SJSA1 (cell line): ENCODE results near the gene SIVA1. TPM values are rescaled to one million over a fixed set of nuclear protein-coding genes. Genes with fewer than 3 reads are reported as not detected.

Experiments
- DNase-seq, 2 experiments: peaks; one replicate each; pipeline ENCODE4 v3.0.0-alpha.2; 2015 to 2020; ENCODE audit warnings: low spot score in 2 of 2, low read depth in 1 of 2
- H3K27ac ChIP-seq: fragments of 250-450 bp; sonication (Bioruptor Pico); 2 replicates; pipeline ENCODE4 v1.5.1; 2020; ENCODE audit warnings: mild to moderate bottlenecking, moderate library complexity
- H3K27me3 ChIP-seq: fragments of 250-450 bp; sonication (Bioruptor Pico); replicated peaks from 2 replicates; pipeline ENCODE4 v1.5.1; 2020; ENCODE audit warnings: mild to moderate bottlenecking, moderate library complexity
- H3K36me3 ChIP-seq: fragments of 250-450 bp; sonication (Bioruptor Pico); 2 replicates; pipeline ENCODE4 v1.5.1; 2020; ENCODE audit warnings: mild to moderate bottlenecking
- H3K4me1 ChIP-seq: fragments of 250-450 bp; sonication (Bioruptor Pico); replicated peaks from 2 replicates; pipeline ENCODE4 v1.6.1; 2021; ENCODE audit warnings: mild to moderate bottlenecking
- H3K4me3 ChIP-seq: fragments of 250-450 bp; sonication (Bioruptor Pico); 2 replicates; pipeline ENCODE4 v1.5.1; 2020; ENCODE audit warnings: mild to moderate bottlenecking
- H3K9me3 ChIP-seq: fragments of 250-450 bp; sonication (Bioruptor Pico); replicated peaks from 2 replicates; pipeline ENCODE4 v1.5.1; 2020; ENCODE audit warnings: mild to moderate bottlenecking
- total RNA-seq: library from RNA; depleted of rRNA; stranded (reverse); fragments of >200 nt; shearing (Covaris generic); gene quantifications from 2 replicates; pipeline ENCODE4 v1.2.3, GENCODE V29; 2014

SIVA1 gene
- total RNA-seq, 1 experiment from 2014 or later, result 444 TPM

GRCh38 chr14:104714681-104715080, 38.3 kb upstream of the SIVA1 start:
- H3K36me3 ChIP-seq, result peaks cover 80% of the 10 kb centered on the region
- no peaks in the 10 kb centered on the region for H3K27me3 ChIP-seq
- H3K4me1 ChIP-seq, result no peaks in the 10 kb centered on the region
- no peak overlapping the region for H3K4me3 ChIP-seq
- no peak for DNase-seq
- H3K9me3 ChIP-seq, result no peaks in the 10 kb centered on the region
- H3K27ac ChIP-seq, result no peak overlapping the region

GRCh38 chr14:104715416-104715815, 37.5 kb upstream of the SIVA1 start:
- H3K9me3 ChIP-seq, result no peaks in the 10 kb centered on the region
- H3K27me3 ChIP-seq, result no peaks in the 10 kb centered on the region
- H3K36me3 ChIP-seq, result peaks cover 73% of the 10 kb centered on the region
- no peaks in the 10 kb centered on the region for H3K4me1 ChIP-seq
- no peak overlapping the region for H3K4me3 ChIP-seq
- H3K27ac ChIP-seq, result no peak overlapping the region
- DNase-seq, result no peak

- Histone ChIP-seq H3K4me1 (no peaks in the 10 kb centered on the region), H3K27ac (no peak overlapping the region), H3K4me3 (no peak overlapping the region), H3K36me3 (peaks cover 68% of the 10 kb centered on the region), H3K27me3 (no peaks in the 10 kb centered on the region), H3K9me3 (no peaks in the 10 kb centered on the region)
- no peak for DNase-seq
Measured at GRCh38 chr14:104715871-104716270, 37.1 kb upstream of the SIVA1 start.

- Histone ChIP-seq H3K36me3 (peaks cover 61% of the 10 kb centered on the region), H3K9me3 (no peaks in the 10 kb centered on the region), H3K27ac (no peak overlapping the region), H3K4me1 (no peaks in the 10 kb centered on the region), H3K4me3 (no peak overlapping the region), H3K27me3 (no peaks in the 10 kb centered on the region)
- no peak for DNase-seq
Measured at GRCh38 chr14:104717137-104717536, 35.8 kb upstream of the SIVA1 start.

- H3K4me1 ChIP-seq, result no peaks in the 10 kb centered on the region
- DNase-seq, result no peak
- H3K27ac ChIP-seq, result no peak overlapping the region
- peaks cover 56% of the 10 kb centered on the region for H3K36me3 ChIP-seq
- no peak overlapping the region for H3K4me3 ChIP-seq
- H3K27me3 ChIP-seq, result no peaks in the 10 kb centered on the region
- no peaks in the 10 kb centered on the region for H3K9me3 ChIP-seq
Measured at GRCh38 chr14:104717646-104718045, 35.3 kb upstream of the SIVA1 start.

- H3K4me3 ChIP-seq, result no peak overlapping the region
- no peak overlapping the region for H3K27ac ChIP-seq
- H3K36me3 ChIP-seq, result peaks cover 51% of the 10 kb centered on the region
- DNase-seq, result no peak
- H3K4me1 ChIP-seq, result no peaks in the 10 kb centered on the region
- no peaks in the 10 kb centered on the region for H3K27me3 ChIP-seq
- no peaks in the 10 kb centered on the region for H3K9me3 ChIP-seq
Measured at GRCh38 chr14:104718147-104718546, 34.8 kb upstream of the SIVA1 start.

GRCh38 chr14:104718871-104719270, 34.1 kb upstream of the SIVA1 start:
- H3K27ac ChIP-seq, result no peak overlapping the region
- no peaks in the 10 kb centered on the region for H3K9me3 ChIP-seq
- peaks cover 44% of the 10 kb centered on the region for H3K36me3 ChIP-seq
- H3K4me3 ChIP-seq, result no peak overlapping the region
- DNase-seq, result no peak
- peaks cover 6% of the 10 kb centered on the region for H3K4me1 ChIP-seq
- H3K27me3 ChIP-seq, result no peaks in the 10 kb centered on the region

- DNase-seq, result no peak
- Histone ChIP-seq H3K36me3 (peaks cover 39% of the 10 kb centered on the region), H3K27ac (no peak overlapping the region), H3K9me3 (no peaks in the 10 kb centered on the region), H3K27me3 (no peaks in the 10 kb centered on the region), H3K4me3 (no peak overlapping the region), H3K4me1 (peaks cover 7% of the 10 kb centered on the region)
Measured at GRCh38 chr14:104719343-104719742, 33.6 kb upstream of the SIVA1 start.

- Histone ChIP-seq H3K27me3 (peaks cover 5% of the 10 kb centered on the region; the same call in 1 of the 2 replicates), H3K4me1 (peaks cover 17% of the 10 kb centered on the region), H3K36me3 (peaks cover 17% of the 10 kb centered on the region), H3K9me3 (no peaks in the 10 kb centered on the region), H3K27ac (no peak overlapping the region), H3K4me3 (no peak overlapping the region)
- DNase-seq, result no peak
Measured at GRCh38 chr14:104721505-104722431, 31.2 kb upstream of the SIVA1 start.

GRCh38 chr14:104722938-104723650, 29.9 kb upstream of the SIVA1 start:
- Histone ChIP-seq H3K9me3 (no peaks in the 10 kb centered on the region), H3K4me1 (peaks cover 17% of the 10 kb centered on the region), H3K4me3 (peak overlapping the region; percentile 41; the same call in 1 of the 2 replicates), H3K36me3 (peaks cover 13% of the 10 kb centered on the region), H3K27ac (no peak overlapping the region), H3K27me3 (peaks cover 5% of the 10 kb centered on the region; the same call in 1 of the 2 replicates)
- DNase-seq, result no peak

GRCh38 chr14:104723651-104724406, 29.1 kb upstream of the SIVA1 start, which contains the start of gene ADSS1:
Gene ADSS1 (plus strand): TSS chr14:104724229. CDS start chr14:104724271, 42 bp downstream.
- DNase-seq, result peak in 1 of 2 experiments; percentile 68
- no peak within 1 kb of the TSS for H3K27ac ChIP-seq
- H3K9me3 ChIP-seq, result no peaks in the 10 kb centered on the region
- H3K27me3 ChIP-seq, result peaks cover 5% of the 10 kb centered on the region; the same call in 1 of the 2 replicates
- peaks cover 17% of the 10 kb centered on the region for H3K4me1 ChIP-seq
- H3K4me3 ChIP-seq, result peak within 1 kb of the TSS; percentile 41
- peaks cover 11% of the 10 kb centered on the region for H3K36me3 ChIP-seq

GRCh38 chr14:104724407-104724980, 28.5 kb upstream of the SIVA1 start:
- H3K27ac ChIP-seq, result no peak overlapping the region
- DNase-seq, result no peak
- H3K4me3 ChIP-seq, result peak overlapping the region; percentile 41

More at GRCh38 chr14:104724407-104724980, 28.5 kb upstream of the SIVA1 start:
- Histone ChIP-seq H3K27me3 (peaks cover 5% of the 10 kb centered on the region; the same call in 1 of the 2 replicates), H3K4me1 (peaks cover 17% of the 10 kb centered on the region), H3K9me3 (no peaks in the 10 kb centered on the region), H3K36me3 (peaks cover 6% of the 10 kb centered on the region)
